ENCODE measurements around the gene GUCD1.
"Not testable (repeated sequence)": the region's sequence is repeated elsewhere in the genome, so short reads cannot be mapped to it uniquely, and the experiment has no call there.

GUCD1 gene

DNA sequence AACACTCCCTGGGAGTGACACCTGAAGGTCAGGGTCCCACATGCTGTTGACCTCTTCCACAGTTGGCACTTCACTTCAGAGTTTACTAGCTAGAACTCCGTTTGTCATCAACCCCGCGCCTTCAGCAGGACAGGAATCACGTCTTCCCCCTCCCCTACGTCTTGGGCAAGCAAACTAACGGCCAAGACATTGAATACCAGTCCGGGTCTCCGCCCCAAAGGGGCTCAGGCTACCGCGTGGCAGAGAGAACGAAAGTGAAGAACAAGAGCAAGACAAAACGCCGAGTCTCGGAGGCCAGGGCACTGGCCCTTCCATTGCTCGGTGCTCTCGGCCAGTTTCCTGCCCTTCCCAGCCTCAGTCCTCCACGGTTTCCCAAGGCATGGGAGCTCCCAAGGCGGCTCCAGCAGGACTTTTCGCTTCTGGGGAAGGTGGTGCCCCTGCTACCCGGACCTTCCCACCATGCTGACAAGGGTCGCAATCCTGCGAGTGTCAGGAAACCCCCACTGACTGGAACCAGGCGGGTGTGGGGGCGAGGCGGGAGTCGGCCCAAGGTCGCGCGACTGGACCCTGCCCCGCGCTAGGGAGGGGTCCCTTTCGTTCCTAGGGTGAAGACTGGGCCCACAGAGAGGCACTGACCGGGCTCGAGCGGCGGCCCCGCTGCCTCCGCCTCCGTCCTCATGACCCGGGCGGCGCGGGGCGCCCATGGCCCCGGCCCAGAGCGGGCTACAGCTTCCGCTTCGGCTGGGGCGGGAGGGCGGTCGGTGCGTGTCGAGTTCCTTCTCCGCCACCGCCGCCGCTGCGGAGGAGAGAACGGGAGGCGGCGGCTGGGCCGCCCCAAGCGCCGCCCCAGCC lies at the start of gene GUCD1:
Gene GUCD1 (minus strand): TSS at position 826 of the 852 bp plus-strand sequence. CDS start 147 bp downstream, at position 679.
- peak; percentile 25 for DNase-seq

DNA sequence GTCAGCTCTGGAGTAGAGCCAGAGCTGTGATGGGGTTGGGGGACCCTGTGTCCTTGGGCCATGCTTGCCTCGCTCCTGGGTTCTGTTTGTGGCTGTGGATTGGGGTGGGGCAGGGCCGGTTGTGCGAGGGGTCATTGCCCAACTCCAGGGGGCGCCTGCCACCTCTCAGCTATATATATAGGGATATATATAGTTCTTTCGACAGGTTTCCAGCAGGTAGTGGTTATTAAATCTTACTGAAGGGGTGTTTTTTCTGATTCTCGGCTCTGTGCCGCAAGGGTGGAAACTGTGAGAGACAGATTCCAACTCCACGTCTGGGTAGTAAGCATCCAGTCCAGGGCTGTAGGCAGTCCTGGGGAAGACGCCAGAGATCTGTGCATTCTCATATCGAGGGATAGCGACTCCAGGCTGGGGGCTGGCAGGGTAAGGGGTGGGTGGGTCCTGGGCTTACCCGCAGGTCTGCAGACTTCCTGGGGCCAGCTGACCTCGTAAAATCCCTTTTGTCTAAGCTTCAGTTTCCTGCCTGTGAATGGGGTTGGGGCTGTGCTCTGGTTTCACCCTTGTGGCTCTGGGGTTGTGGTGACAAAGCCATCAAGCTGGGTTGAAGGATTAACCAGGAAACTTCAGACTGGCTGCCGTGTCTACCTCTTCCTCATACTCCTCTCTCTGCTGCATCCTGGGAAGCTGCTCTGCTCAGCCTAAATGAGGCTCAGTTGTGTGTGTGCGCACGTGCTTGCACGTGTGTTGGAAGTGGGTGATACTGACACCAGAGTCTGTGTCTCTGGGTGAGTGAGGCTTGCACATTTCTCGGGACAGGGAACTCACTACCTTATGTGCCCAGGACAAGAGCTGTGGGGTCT lies 49.1 kb upstream of the GUCD1 start:
- DNase-seq, result not testable (repeated sequence)

GRCh38 chr22:24602847-24603769 lies 48.2 kb upstream of the GUCD1 start, which contains the start of gene GGT1:
GGT1 (plus strand) TSS chr22:24603193; CDS start chr22:24611082, 7,889 bp downstream.
- DNase-seq, result not testable (repeated sequence)

- DNase-seq, result not testable (repeated sequence)
Measured at GRCh38 chr22:24602105-24602749, 47.3 kb upstream of the GUCD1 start.

GRCh38 chr22:24601217-24602104 lies 46.5 kb upstream of the GUCD1 start:
- no peak for DNase-seq

GRCh38 chr22:24599958-24600715 lies 45.2 kb upstream of the GUCD1 start:
- not testable (repeated sequence) for DNase-seq

DNA sequence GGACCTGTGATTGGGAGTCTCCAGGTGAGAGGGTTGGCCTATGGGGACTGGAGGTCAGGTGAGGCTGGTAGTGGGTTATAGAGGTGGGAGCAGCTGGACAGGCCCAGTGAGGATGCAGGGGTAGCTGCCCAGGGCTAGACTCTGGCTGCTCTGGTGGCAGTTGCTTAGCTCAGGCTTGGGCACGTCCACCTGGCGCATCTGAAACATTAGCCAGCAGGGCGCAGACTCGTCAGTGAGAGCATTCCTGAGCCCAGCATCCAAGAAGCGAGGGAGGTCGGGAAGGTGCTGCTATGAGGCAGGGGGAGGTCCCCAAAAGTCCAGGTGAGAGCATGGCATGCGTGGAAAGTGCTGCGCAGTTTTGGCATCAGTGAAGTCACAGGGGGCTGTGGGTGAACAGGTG lies 44.6 kb upstream of the GUCD1 start:
- DNase-seq, result no peak

GRCh38 chr22:24597076-24597475 lies 42.1 kb upstream of the GUCD1 start:
- DNase-seq, result not testable (repeated sequence)

- DNase-seq, result no peak
Measured at GRCh38 chr22:24595863-24596262, 40.9 kb upstream of the GUCD1 start.

GRCh38 chr22:24595228-24595627 lies 40.3 kb upstream of the GUCD1 start:
- no peak for DNase-seq

DNA sequence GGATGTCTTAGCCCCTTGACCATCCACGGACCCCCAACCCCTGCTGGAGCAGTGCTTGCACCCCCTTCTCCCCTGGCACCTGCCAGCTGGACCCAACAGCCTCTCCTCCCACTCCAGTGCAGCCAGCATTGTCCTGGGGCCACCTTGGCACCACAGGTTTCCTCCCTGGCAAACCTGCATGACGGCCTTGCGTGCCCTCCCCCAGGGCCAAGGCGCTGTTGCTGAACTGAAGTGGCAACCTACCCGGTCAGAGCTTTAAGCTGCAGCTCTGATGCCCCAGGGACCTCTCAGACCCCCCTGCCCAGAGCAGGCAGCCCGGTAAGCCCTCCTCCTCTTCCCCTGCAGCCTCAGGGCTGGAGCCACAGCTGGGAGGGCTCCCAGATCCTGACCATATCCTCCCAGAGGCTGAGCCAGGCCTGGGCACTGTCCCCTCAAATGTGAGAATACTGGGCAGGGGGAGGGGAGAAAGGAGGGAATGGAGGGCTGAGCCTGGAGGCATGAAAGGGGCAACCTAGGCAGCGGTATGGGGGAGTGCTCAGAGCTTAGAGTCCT lies 39.7 kb upstream of the GUCD1 start:
- no peak for DNase-seq

GRCh38 chr22:24593836-24594568 lies 39.1 kb upstream of the GUCD1 start:
- no peak for DNase-seq

- not testable (repeated sequence) for DNase-seq
Measured at GRCh38 chr22:24593559-24593835, 38.6 kb upstream of the GUCD1 start.

DNA sequence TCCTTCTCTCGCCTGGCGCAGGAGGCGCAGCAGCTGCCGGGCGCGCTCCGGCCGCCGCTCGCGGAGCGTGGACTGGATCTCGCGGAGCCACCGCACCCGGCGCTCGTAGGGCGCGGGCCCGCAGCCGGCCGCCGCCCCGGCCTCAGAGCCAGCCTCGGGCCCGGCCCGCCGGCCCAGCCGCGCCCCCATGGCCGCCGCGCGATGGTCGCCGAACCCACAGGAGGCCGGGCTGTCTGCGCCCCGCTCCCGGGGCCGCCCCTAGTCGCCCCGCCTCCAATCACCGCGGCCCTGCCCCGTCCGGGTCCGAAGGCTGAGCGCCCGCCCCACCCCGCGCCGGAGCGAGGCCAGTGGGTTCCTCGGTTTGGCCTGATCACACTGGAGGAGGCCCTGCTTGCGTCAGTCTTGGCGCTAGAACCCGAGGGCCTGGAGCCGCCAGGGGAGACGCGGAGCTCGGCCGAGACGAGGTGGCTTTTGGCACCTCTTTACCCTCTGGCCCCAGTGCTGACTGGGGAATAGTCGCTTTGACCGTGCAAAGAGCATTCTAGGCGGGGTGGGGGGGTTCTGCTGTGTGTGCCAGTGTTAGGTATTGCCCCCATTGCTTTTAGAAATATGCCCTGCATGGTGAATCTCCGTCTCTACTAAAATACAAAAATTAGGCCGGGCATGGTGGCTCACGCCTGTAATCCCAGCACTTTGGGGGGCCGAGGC lies 38.1 kb upstream of the GUCD1 start, which contains the start of gene LRRC75B:
Gene LRRC75B (minus strand): TSS at position 223 of the 708 bp plus-strand sequence. CDS start 34 bp downstream, at position 189.
- DNase-seq, result peak; percentile 30

DNA sequence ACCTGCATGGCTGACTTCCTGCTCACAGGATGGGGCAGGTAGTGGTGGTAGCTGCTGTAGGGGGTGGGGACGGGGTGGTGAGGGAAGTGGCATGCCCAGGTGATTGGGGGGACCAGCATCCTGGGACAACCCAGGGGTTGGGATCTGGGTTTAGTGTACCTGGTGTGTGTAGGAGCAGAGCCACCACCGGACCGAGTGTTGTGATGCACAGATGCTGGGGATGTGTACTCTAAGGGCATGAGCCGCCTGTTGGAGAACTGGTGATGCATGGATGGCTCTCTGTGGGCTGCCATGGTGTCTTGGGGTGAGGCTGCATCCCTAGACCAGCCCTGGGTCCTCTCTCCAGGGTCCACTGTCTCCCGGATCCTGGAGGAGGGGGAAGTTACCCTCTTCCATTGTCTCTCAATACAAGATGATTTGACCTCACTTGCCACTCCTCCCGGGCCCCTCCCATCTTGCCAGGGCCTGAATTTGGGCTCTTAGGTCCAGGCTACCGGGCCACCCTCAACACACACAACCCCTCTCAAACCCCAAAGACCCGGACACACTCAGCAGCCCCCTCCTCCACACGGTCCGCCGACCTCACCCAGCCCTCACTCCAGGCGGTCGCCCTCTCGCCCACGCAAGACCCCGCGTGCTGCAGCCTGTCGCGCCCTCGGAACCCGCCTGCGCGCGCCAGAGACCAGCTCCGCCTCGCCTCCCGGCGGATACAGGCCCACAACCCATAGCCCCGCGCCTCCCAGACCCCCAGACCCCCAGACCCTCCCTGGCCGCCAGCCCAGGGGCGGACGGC lies 37.3 kb upstream of the GUCD1 start:
- no peak for DNase-seq

DNA sequence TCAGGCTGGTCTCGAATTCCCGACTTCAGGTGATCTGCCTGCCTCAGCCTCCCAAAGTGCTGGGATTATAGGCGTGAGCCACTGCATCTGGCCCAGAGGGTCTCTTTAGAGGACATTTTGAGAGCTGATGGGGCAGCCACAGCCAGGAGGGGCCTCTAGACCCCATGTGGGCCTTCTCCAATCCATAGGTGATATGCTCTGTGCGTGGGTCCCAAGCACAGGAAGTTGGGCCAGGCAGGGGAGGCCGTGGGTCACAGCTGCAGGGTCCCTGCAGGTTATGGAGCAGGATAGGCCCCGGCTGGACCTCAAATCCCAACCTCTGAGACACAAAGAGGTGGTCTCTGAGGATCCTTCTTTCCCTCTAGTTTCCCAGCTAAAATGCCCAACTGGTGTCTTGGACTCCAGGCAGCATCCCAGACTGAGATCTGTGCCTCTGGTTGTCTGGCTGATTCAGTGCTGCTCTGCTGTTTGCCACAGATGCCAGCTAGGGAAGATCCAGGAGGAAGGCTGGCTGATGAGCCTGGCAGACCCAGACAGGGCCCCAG lies 36.4 kb upstream of the GUCD1 start:
- no peak for DNase-seq

DNA sequence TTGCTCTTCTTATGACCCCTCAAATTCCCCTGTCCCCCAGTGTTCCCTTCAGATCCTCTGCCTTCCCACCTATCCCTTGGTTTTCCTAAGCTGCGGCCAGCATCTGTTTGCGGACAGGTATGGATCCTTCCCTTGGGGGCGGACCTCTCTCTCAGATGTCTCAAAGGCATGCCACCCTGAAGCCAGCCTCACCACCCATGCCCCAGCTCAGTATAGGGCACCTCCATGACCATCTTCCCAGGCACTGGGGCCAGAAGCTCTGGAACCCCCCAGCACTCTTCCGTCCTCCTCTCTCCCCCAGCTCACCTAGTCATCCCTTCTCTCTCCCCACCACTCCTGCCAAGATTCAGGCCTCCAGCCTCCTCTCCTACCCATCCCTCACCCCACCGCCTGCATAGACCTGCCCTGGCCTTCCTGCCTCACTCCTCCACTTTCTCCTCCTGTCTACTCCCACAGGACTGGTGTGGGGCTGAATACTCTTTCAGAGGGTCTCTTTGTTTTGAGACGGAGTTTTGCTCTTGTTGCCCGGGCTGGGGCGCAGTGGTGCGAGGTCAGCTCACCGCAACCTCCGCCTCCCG lies 35.7 kb upstream of the GUCD1 start:
- DNase-seq, result no peak
